BLaER1 (cell line): Measurements from ENCODE around the gene ITGA6.

Experiments used
- H3K27ac ChIP-seq: shearing (Covaris generic); formaldehyde crosslinking; 2 replicates; pipeline ENCODE4 v1.8.1; 2022
- H3K27me3 ChIP-seq: shearing (Covaris generic); formaldehyde crosslinking; 2 replicates; pipeline ENCODE4 v1.8.1; 2022
- H3K36me3 ChIP-seq: shearing (Covaris generic); formaldehyde crosslinking; 2 replicates; pipeline ENCODE4 v1.8.1; 2022
- H3K4me1 ChIP-seq: shearing (Covaris generic); formaldehyde crosslinking; 2 replicates; pipeline ENCODE4 v1.8.1; 2022
- H3K4me2 ChIP-seq: shearing (Covaris generic); formaldehyde crosslinking; 2 replicates; pipeline ENCODE4 v1.8.1; 2022
- H3K4me3 ChIP-seq: shearing (Covaris generic); formaldehyde crosslinking; 2 replicates; pipeline ENCODE4 v1.8.1; 2022
- H3K9ac ChIP-seq: shearing (Covaris generic); formaldehyde crosslinking; 2 replicates; pipeline ENCODE4 v1.8.1; 2022
- H3K9me3 ChIP-seq: shearing (Covaris generic); formaldehyde crosslinking; 2 replicates; pipeline ENCODE4 v1.8.1; 2022
- H4K20me1 ChIP-seq: shearing (Covaris generic); formaldehyde crosslinking; 2 replicates; pipeline ENCODE4 v1.8.1; 2022
- Cebpa-rat ChIP-seq: shearing (Covaris generic); IDR thresholded peaks from 2 replicates; pipeline ENCODE4 v1.8.1; 2022

ITGA6 gene

DNA sequence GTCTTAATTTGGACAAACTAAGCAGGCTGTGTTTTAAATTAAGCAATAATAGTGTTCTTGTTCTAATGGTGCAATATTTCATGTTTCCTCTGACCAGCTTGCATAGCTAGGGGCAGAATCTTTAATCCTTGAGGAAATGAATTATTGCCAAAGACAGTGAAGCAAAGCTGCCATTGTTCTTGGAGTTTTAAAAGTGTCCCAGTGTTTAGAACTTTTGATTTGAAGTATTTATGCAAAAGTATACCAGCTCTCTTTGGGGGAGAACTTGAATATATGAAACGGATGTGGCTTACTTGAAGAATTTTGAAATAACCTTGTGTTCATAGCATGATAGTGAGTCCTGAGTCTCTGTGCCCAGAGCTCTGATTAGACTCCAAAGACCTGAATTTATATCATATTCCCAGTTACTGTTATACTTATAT, 33.4 kb downstream of the ITGA6 start:
- H3K9ac ChIP-seq = no peak overlapping the region
- no peak overlapping the region for H3K27ac ChIP-seq
- H3K4me2 ChIP-seq = peak overlapping the region; percentile 28; the same call in 1 of the 2 replicates
- H3K9me3 ChIP-seq = no peaks in the 10 kb centered on the region
- H4K20me1 ChIP-seq = peaks cover 6% of the 10 kb centered on the region; the same call in 1 of the 2 replicates
- H3K36me3 ChIP-seq = no peaks in the 10 kb centered on the region
- H3K4me1 ChIP-seq = peaks cover 48% of the 10 kb centered on the region
- no peak for TF ChIP-seq Cebpa-rat
- H3K27me3 ChIP-seq = no peaks in the 10 kb centered on the region
- no peak overlapping the region for H3K4me3 ChIP-seq

DNA sequence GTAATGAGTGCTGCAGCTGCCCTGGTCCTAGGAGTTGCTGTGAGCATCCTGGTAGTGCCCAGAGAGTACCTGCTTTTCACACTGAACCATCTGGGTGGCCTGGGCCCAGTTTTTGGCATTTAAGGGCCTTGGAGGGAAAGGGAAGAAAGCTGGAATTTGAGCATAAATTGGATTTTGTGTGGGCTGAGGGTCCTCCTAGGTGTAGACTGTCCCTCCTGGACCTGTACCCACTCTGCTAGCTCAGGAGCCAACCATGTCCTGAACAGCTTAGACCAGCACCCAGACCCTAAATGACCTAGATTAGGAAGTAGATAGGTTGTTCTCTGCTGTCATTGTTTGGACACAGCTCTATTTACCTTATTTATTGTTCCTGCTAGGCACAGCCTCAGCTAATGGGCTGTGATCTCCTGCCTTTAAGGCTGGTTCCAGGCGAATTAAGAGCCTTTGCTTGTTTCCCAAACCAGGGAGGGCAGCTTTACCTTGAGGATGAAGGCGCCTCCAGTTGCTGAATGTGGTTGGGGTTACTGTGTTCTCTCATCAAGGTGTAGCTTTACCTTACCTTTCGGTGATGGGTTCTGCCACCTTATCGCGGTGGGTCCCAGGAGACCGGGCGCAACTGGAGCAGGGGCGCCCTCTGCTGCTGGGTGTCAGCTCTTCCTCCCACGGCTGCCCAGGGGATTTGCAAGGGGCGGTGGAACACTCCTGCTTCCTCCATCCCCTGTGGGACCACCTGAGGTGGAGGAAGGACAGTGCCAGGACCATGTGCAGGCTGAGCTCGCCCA, 34.4 kb downstream of the ITGA6 start:
- Histone ChIP-seq H3K9ac (no peak overlapping the region), H3K27ac (no peak overlapping the region), H3K4me1 (peaks cover 48% of the 10 kb centered on the region), H3K27me3 (no peaks in the 10 kb centered on the region), H3K4me2 (peak overlapping the region; percentile 66), H3K36me3 (no peaks in the 10 kb centered on the region), H3K9me3 (no peaks in the 10 kb centered on the region), H4K20me1 (peaks cover 6% of the 10 kb centered on the region; the same call in 1 of the 2 replicates), H3K4me3 (no peak overlapping the region)
- no peak for TF ChIP-seq Cebpa-rat

DNA sequence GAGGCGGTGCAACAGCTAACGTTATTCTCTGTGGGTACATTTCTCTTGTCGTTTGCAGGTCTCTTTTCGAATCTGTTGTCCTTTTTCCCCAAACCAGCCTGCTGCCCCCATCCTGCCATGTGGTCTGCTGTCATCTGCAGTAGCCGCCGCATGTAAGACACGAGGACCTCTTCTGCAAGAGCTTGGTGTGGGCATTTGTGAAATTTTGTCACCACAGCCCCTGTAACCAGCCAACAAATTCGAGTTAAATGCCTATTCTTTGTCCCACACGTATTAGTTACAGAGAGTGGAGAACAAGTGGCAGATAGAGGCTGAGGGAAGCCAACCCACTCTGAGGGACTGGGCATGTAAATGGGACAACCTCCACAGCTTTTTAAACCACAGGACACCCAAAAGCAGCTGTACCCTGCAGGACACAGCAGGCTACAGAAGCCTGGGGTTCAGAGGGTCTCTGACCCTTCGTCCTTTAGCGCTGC, 35.0 kb downstream of the ITGA6 start:
- Histone ChIP-seq H4K20me1 (peaks cover 6% of the 10 kb centered on the region; the same call in 1 of the 2 replicates), H3K4me3 (no peak overlapping the region), H3K36me3 (no peaks in the 10 kb centered on the region), H3K9me3 (no peaks in the 10 kb centered on the region), H3K4me2 (peak overlapping the region; percentile 66), H3K4me1 (peaks cover 47% of the 10 kb centered on the region), H3K27ac (no peak overlapping the region; the same call in 1 of the 2 replicates), H3K9ac (no peak overlapping the region), H3K27me3 (no peaks in the 10 kb centered on the region; the same call in 1 of the 2 replicates)
- TF ChIP-seq Cebpa-rat = no peak

DNA sequence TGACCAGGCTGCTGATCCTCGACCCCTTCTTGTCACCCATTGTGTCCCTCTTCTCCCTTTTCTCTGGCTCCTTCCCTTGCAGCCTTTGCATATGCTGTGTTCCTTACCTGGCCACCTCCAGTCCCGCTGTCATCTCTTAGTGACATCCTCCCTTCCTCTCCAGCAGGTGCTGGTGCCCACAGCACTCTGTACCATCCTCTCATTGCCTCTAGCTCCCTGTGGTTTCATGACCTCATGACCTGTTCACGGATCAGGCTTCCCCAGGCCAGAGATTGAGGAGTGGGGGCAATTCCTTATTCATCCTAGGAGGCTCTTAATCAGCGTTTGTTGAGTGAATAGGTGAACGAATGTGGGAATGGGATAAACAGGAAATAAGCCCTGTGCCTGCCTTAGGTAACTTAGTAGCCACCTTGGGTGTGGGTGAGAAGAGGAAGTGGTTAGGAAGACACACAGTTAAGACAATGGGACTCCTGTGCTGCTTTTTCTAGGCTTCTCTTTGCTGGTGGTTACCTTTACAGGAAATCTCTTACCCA, 35.5 kb downstream of the ITGA6 start:
- H3K27me3 ChIP-seq = no peaks in the 10 kb centered on the region; the same call in 1 of the 2 replicates
- H3K36me3 ChIP-seq = no peaks in the 10 kb centered on the region
- no peak overlapping the region; the same call in 1 of the 2 replicates for H3K27ac ChIP-seq
- no peaks in the 10 kb centered on the region for H3K9me3 ChIP-seq
- 0 out of 2 replicates have a peak overlapping the region, but pooled peaks have one; percentile 1 for H3K9ac ChIP-seq
- peak overlapping the region; percentile 66 for H3K4me2 ChIP-seq
- H4K20me1 ChIP-seq = peaks cover 6% of the 10 kb centered on the region; the same call in 1 of the 2 replicates
- no peak overlapping the region for H3K4me3 ChIP-seq
- TF ChIP-seq Cebpa-rat = no peak
- H3K4me1 ChIP-seq = peaks cover 42% of the 10 kb centered on the region

DNA sequence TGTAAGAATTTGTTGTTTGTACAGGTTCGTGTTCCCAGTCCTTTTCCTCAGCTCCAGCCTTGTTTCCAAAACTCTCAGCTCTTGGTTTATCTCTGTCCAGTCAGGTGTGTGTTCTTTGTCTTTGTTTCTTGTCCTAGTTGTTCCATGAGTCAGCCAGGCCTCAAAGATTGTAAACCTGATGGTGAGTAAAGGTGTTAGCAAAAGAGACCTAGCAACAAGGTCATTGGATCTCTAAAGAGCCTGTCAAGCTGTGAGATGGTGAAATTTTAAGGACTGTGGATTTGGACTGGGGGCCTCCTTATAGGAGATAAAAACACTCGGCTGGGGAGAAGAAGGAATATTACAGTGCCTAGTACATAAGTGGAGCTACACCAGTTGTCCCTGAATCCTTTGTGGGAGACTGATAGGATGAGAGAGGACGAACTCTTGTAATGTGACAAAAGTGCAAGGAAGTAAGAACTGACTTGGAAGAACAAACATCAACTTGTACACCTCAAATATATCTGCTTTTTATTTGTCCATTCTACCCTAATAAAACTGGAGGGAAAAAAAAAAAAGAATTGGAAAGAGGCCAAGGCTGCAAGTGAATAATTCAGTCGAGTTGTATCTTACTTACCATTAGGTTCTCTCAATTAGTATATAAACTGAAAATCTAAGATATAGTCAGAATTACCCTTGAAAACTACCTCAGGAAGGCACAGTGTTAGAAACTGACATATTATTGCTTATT, 37.2 kb downstream of the ITGA6 start:
- Histone ChIP-seq H3K36me3 (no peaks in the 10 kb centered on the region), H3K4me3 (no peak overlapping the region), H4K20me1 (peaks cover 6% of the 10 kb centered on the region; the same call in 1 of the 2 replicates), H3K27me3 (no peaks in the 10 kb centered on the region; the same call in 1 of the 2 replicates), H3K4me2 (no peak overlapping the region), H3K4me1 (peaks cover 41% of the 10 kb centered on the region), H3K9me3 (no peaks in the 10 kb centered on the region), H3K9ac (no peak overlapping the region), H3K27ac (no peak overlapping the region)
- TF ChIP-seq Cebpa-rat = no peak

DNA sequence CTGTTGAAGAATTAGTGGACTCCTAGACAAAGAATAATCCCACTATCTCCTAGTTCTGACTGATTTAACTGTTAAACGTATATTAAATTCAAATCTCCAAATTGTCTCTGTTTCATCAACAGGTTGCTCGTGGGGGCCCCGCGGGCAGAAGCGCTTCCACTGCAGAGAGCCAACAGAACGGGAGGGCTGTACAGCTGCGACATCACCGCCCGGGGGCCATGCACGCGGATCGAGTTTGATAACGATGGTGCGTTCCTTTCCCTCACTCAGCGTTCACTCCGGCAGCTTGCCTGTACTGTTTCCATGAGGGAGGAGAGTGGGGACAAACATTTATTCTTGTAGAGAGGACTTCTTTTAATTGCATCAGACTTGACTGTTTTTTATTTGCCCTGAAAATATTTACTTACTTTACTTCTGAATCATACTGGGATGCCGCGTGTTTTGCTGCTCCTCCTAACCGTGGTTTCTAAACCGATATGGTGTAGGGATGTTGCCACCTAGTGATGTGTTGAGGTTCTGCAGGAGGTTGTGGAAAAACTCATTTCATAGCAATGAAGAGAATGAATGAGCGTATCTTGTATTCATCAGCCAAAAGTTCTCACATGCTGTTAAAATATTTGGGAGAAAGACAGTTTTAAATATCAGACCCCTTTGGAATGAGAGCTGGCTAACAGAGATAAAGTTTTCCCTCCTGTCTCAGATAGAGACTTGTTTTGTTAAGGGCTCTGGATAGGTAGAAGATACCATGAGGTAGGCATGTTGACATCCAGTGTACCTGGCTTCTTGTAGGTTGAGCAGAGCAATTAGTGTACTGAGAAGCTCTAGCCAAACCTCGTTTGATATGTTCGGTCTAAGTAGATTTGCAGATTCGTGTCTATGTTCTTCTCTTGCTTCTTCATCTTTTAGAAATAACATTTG, 38.3 kb downstream of the ITGA6 start:
- Histone ChIP-seq H3K4me2 (no peak overlapping the region), H3K4me1 (peaks cover 35% of the 10 kb centered on the region), H3K27me3 (no peaks in the 10 kb centered on the region; the same call in 1 of the 2 replicates), H4K20me1 (peaks cover 6% of the 10 kb centered on the region; the same call in 1 of the 2 replicates), H3K36me3 (no peaks in the 10 kb centered on the region), H3K9ac (no peak overlapping the region), H3K4me3 (no peak overlapping the region), H3K27ac (no peak overlapping the region), H3K9me3 (no peaks in the 10 kb centered on the region)
- no peak for TF ChIP-seq Cebpa-rat

DNA sequence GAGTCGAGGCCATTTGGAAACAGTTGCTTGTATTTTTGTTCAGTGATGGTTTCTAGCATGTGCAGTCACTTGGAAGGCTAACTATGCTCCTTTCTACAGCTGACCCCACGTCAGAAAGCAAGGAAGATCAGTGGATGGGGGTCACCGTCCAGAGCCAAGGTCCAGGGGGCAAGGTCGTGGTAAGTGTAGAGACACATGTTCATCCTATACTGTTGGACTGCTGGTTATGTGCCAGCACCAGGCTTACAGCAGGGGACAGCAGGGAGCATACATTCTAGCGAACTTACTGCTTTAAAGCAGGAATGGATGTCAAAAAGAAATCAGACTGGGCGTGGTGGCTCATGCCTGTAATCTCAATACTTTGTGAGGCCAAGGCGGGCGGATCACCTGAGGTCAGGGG, 40.0 kb downstream of the ITGA6 start:
- TF ChIP-seq Cebpa-rat = no peak
- H3K9ac ChIP-seq = no peak overlapping the region
- no peak overlapping the region for H3K4me2 ChIP-seq
- H3K36me3 ChIP-seq = peaks cover 6% of the 10 kb centered on the region; the same call in 1 of the 2 replicates
- H3K4me1 ChIP-seq = peaks cover 18% of the 10 kb centered on the region
- H3K27me3 ChIP-seq = no peaks in the 10 kb centered on the region; the same call in 1 of the 2 replicates
- H3K4me3 ChIP-seq = no peak overlapping the region
- H4K20me1 ChIP-seq = no peaks in the 10 kb centered on the region; the same call in 1 of the 2 replicates
- no peak overlapping the region for H3K27ac ChIP-seq
- no peaks in the 10 kb centered on the region for H3K9me3 ChIP-seq

DNA sequence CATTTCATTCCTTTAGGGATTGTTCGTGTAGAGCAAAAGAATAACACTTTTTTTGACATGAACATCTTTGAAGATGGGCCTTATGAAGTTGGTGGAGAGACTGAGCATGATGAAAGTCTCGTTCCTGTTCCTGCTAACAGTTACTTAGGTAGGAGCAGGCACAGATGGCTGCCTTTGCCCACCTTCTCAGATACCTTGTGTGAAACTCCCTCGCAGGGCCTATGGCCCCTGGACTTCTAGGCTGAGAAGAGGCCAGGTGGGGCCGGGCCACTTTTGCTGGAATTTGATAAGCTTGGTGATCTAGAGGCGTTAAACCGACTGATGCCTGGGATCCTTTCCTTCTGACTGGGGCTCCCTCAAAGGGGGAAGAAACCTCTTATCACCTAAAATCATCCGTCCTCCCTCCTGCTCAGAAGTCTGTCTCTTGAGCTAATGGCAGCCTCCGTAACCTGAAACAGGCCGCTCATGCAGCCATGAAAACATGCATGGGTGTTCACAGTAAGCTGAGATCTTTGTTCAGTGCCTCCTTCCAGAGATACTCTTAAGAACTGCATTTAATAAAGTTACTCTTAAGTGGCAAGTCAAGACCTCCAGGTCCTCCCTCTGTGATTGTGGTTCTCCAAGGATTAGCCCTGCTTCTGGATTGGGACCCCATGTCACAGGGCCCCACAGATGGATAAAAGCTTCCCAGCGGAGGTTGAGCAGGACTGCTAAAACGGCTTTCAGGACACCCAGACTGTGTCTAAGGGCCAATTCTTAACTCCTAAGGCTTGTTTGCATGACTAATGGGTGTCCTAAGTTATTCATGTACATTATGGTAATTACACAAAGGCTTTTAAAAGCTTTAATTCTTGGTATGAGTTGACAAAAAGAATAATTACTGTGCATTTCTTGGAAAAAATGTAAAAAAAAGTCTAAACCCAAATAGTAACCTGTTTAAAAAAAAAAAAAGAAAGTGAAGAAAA, 43.9 kb downstream of the ITGA6 start:
- Histone ChIP-seq H3K36me3 (peaks cover 6% of the 10 kb centered on the region; the same call in 1 of the 2 replicates), H3K4me2 (no peak overlapping the region), H3K27me3 (no peaks in the 10 kb centered on the region; the same call in 1 of the 2 replicates), H3K9me3 (no peaks in the 10 kb centered on the region), H3K9ac (no peak overlapping the region), H3K4me3 (no peak overlapping the region), H4K20me1 (no peaks in the 10 kb centered on the region), H3K4me1 (no peaks in the 10 kb centered on the region), H3K27ac (no peak overlapping the region)
- TF ChIP-seq Cebpa-rat = no peak
